ENCODE data around the gene SZRD1. TPM values are rescaled to one million over a fixed set of nuclear protein-coding genes. Genes with fewer than 3 reads are reported as not detected.

Gene SZRD1
- total RNA-seq, 4 donors from 2014 or later: 41.7 to 88.4 (median 50.4) TPM

DNA sequence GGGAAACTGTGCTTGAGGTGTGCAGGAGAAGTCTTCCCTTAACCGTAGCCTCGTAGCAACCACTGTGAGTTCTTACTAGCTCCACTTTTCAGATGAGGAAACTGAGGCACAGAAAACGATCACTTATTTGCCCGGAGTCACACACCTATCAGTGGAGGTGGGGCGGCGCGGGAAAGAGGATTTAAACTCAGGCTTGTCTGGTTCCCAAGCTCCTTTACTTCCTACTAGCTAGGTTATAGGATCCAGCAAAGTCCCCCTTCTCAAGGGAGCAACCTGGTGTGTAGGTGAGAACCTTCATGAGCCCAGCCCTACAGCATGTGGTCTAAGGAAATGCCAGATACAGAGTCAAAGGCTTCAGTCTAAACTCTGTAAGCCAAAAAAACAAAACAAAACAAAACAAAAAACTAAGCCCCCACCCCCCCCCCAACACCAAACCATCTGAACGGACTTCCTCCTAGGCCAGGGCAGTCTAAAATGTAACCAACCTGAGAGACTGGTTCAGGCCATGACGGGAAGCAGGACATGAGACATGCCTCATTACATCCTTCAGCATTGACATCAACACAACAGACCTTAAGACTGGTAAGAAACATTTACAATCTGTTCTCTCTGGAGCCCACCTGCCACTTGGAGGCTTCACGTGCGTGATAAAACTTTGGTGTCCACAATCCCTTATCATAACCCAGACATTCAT lies 14.1 kb upstream of the SZRD1 start:
- TF ChIP-seq, protein P1, sequence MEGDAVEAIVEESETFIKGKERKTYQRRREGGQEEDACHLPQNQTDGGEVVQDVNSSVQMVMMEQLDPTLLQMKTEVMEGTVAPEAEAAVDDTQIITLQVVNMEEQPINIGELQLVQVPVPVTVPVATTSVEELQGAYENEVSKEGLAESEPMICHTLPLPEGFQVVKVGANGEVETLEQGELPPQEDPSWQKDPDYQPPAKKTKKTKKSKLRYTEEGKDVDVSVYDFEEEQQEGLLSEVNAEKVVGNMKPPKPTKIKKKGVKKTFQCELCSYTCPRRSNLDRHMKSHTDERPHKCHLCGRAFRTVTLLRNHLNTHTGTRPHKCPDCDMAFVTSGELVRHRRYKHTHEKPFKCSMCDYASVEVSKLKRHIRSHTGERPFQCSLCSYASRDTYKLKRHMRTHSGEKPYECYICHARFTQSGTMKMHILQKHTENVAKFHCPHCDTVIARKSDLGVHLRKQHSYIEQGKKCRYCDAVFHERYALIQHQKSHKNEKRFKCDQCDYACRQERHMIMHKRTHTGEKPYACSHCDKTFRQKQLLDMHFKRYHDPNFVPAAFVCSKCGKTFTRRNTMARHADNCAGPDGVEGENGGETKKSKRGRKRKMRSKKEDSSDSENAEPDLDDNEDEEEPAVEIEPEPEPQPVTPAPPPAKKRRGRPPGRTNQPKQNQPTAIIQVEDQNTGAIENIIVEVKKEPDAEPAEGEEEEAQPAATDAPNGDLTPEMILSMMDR (IDR thresholded peaks at IDR 0.05; ENCODE audit: low read depth): no peak

DNA sequence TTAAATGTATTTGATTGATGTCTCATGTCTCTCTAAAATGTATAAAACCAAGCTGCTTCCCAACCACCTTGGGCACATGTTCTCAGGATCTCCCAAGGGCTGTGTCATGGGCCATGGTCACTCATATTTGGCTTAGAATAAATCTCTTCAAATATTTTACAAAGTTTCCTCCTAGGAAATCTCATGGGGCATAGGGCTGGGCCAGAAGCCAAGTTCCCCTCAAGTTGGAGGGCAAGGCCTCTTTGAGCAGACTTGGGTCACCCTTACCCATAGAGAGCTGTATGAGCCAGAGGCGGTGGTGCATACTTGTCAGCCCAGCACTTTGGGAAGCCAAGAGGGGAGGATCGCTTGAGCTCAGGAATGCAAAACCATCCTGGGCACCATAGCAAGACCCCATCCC lies 12.4 kb upstream of the SZRD1 start:
- TF ChIP-seq, protein P1 (IDR thresholded peaks at IDR 0.05; ENCODE audit: low read depth): no peak

DNA sequence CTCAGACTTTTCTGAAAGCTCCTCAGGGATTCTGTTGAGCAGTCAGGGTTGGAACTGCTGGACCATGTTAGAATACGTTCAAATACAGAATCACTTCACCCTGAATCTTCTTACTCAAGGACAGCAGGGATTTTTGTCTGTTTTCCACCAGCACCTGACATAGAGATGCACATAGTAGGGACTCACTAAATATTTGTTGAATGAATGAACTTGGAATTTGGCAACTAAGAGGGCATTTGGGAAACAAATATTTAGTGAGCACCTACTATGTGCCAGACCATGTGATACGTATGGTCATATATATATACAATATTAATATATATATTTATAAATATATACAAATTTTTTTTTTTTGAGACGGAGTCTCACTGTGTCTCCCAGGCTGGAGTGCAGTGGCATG lies 10.2 kb upstream of the SZRD1 start:
- TF ChIP-seq, protein P1 (IDR thresholded peaks at IDR 0.05; ENCODE audit: low read depth): no peak

DNA sequence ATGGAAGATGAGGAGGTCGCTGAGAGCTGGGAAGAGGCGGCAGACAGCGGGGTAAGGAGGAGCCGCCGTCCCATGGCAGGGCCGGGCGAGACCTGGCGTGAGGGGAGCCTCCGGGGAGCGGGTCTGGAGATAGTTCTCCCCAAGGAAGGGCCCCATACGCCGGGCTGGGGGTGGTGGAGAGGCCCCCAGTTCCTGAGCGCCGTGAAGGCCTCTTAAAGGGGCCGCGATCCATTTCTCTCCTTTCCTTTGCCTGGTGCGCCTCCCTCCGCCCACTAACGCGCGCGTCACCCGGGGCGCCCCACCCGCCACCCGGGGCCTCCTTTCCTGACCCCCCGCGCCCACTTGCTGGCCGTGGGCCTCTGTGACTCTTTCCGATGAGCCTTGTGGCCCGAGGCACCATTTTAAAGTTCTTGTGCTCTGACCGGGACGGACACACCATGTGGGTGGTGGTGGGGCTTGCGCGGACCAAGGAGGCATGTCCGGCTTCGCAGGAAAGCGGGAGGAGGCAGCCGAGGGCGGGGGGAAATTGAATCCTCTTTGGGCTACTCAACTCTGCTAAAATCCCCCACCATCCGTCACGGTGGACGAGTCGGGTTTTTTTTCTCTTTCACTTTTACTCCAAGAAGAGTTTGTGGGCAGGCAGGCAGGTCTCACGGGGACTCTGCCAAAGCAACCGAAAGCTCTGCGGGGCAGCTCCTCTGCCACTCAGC lies 371 bp downstream of the SZRD1 start:
- TF ChIP-seq, protein P1 (IDR thresholded peaks at IDR 0.05; ENCODE audit: low read depth): no peak

DNA sequence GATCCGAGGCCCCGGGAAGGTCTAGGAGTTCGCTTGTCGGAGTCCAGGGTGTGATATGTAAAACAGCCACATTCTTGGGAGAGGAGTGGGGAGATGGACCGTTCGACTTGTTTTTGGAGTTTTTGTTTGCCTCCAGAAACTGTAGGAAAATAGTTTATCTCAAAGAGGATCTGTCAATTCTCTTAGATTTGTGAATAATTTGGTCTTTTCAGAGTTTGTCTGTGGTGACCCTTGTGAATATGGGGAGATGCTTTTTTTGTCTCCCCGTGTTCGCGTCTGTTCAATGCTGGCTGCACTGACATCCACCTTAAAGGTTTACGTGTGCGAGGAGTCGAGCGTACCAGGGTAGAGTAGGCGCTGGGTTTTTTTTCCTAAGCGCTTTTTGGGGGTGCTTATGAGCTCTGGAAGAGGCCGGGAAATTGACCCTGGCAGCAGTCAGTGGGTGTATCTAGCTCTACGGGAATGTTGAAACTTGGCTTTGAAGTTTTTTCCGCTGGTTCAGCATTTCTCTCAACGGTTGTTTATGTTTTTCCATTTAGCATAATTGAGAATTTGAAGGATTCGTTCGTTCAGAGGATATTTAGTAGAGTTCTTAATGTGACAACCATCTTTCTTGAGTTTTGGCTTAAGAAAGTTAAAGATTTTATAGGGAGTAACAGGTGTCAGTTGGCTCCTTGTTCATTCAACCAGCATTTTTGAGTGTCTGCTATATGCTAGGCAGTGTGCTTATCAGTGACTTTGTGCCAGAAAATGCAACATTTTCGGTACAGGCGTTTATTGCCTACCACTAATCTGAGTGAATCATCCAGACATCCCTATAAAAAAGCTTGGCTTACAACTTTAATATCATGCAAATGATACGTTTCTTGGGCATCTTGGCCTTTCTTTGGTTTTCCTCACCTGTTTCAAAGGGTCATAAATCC lies 1.2 kb downstream of the SZRD1 start:
- TF ChIP-seq, protein P1 (IDR thresholded peaks at IDR 0.05; ENCODE audit: low read depth): no peak

DNA sequence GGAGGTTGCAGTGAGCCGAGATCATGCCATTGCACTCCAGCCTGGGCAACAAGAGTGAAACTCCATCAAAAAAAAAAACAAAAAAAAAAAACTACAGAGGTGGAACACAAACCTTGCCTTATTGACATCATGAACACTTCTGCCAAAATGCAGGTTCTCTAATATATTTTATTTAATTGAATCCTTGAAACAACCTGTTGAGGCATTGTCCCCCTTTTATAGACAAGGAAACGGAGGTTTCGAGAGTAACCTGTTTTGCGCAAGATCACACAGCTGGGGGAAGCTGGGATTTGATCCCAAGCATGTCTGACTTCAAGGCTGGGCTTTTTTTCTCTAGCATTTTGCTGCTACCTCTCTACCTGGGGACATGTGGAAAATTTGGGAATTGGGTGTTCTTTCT lies 2.8 kb downstream of the SZRD1 start:
- TF ChIP-seq, protein P1 (IDR thresholded peaks at IDR 0.05; ENCODE audit: low read depth): no peak

DNA sequence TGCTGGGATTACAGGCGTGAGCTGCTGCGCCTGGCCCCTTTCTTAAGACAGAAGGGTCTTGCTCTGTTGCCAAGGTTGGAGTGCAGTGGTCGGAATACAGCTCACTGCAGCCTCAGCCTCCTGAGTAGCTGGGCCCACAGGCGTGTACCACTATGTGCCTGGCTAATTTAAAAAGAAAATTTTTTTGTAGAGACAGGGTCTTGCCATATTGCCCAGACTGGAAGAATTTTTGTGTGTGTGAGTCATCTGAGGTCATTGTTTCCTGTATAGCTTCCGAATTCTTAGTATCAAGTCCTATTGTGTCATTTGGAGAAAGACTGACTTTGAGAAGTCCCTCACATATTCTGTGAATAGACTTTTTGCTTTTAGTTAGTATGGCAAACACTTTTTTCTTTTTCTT lies 4.7 kb downstream of the SZRD1 start:
- TF ChIP-seq, protein P1 (IDR thresholded peaks at IDR 0.05; ENCODE audit: low read depth): no peak

All from subcutaneous adipose tissue (tissue), 4 donors.